ENCODE measurements around the gene BET1.
"Not testable (repeated sequence)": the region's sequence is repeated elsewhere in the genome, so short reads cannot be mapped to it uniquely, and the experiment has no call there.

Gene BET1, protein sequence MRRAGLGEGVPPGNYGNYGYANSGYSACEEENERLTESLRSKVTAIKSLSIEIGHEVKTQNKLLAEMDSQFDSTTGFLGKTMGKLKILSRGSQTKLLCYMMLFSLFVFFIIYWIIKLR

GRCh38 chr7:94004024-94004951 lies at the start of gene BET1:
TSS of gene BET1 (minus strand) at chr7:94004355. CDS start at chr7:94004216, 139 bp downstream.
- DNase-seq (ENCODE audit: low spot score): peak; percentile 98

DNA sequence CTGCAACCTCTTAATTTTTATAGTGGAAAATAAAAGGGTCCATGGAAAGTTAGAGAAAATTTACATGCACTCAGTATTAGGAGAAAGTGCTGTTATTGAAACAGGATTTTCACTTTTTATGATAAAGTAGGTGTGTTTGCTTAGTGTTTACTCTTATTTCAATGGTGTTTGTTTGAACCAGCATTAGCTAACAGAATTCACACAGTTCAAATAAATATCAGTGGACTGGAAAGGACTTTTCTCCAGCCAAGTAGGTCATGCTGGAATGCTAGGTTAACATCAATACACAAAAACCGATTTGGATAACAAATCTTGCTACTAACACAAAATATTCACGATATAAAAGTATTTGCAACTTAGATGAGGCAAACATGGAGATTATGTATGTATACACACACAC lies 49.4 kb upstream of the BET1 start:
- DNase-seq (ENCODE audit: low spot score): no peak

- DNase-seq (ENCODE audit: low spot score): no peak
These were observed 48.4 kb upstream of the BET1 start for GRCh38 chr7:94052398-94053180.

DNA sequence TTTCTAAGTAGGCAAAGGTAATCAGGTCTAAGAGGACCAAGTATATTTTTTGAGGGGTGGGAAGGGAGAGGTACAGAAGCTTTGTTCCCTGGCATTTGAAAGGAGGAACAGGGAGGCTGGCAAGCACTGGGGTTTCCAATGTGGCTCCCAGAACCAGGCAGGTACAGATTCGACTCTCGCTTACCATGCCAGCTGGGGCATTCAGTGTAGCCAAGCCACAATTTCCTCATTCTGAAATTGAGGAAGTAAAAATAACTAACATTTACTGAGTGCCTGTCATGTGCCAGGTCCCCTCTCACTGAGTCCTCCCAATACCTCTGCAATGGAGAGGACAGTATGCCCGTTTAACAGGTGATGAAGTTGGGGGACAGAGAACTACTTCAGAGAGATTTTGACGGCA lies 45.9 kb upstream of the BET1 start:
- no peak for DNase-seq (ENCODE audit: low spot score)

DNA sequence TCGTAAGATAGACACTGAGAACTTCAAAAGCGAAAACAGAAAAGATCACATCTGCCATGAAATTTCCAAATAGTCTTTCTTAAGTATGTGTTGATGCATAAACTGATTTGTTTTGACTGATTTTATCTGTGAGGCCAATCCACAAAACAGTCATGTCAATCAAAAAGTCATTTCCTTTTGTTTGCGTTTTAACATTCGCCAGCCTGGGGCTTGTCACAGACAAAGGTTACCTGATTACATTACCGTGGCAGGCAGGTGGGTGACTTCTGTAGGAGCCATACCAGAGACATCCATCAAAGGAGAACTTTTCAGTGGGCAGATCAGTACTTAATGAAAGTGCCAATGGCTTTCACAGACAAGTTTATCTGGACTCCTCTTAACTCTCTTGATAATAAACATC lies 45.5 kb upstream of the BET1 start:
- DNase-seq (ENCODE audit: low spot score): no peak

- DNase-seq (ENCODE audit: low spot score): no peak
These were observed 44.6 kb upstream of the BET1 start for GRCh38 chr7:94048755-94049154.

GRCh38 chr7:94047956-94048355 lies 43.8 kb upstream of the BET1 start:
- DNase-seq (ENCODE audit: low spot score): no peak

DNA sequence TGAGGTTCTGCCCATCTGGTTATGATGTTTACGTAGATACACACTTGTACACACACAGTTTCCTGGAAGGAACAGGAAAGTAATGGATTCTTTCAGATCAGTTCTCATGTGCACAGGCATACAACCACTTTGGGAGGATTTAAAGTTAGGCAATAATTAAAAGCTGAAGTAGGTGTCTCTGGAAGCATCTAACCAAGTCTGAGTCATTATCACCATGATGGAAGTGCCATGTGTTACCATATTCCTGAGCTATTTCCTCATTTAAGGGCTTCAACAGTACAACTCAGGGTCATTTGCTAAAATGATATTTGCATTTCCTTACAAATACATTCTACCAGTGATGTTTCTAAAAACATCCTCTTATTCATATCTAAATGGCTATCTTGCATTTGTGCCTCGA lies 41.4 kb upstream of the BET1 start:
- DNase-seq (ENCODE audit: low spot score): no peak

DNA sequence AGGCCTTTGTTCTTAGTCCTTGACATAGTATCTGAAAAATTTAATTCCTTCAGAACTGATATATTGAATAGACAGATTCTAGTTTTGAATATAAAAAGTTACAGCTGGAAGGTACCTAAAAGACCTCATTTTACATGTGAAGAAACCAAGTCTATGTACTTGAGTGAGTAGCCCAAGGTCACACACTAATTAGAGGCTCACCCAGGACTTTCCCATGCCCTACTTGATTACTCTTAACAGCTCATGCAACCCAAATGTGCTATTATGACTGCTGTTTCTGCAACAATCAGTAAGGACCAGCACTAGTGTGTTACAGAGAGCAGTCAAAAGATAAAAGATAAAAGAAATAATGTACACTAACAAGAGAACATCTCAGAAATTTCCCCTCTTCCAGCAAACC lies 40.7 kb upstream of the BET1 start:
- DNase-seq (ENCODE audit: low spot score): no peak

DNA sequence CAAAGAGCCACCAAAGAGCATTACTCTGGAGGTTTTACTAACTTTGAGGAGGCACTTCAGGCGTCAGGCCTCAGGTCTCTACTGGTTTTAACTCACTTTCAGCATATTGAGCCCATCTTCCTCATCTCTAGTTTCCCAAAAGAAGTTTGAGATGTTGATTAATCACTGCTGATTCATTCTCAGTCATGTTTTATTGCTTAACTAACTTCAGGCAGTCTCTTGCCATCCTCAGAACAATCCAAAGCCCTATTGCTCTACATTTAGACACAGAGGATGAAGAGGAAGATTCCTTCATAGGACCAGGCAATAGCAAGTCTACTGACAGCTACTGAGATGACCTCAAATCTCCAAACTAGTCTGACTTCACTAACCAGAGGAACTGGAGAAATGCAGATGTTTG lies 39.1 kb upstream of the BET1 start:
- no peak for DNase-seq (ENCODE audit: low spot score)

DNA sequence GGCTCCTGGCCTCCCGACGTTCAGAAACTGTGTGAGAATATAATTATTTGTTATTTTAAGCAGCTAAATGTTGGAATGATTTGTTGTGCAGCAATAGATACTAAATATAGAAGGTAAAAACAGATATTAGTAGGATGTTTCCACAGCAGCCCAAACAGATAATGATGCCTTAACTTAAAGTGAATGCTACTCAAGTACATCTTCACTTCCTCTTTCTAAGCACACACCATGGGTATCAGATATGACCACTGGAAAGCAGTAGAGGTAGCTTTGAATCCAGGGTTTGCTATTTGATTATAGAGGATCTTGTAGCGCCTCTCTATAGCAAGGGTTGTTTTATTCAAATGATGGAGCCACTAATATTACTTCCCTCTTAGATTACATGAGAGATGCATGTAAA lies 38.2 kb upstream of the BET1 start:
- no peak for DNase-seq (ENCODE audit: low spot score)

- DNase-seq (ENCODE audit: low spot score): no peak
These were observed 37.4 kb upstream of the BET1 start for GRCh38 chr7:94041529-94041928.

DNA sequence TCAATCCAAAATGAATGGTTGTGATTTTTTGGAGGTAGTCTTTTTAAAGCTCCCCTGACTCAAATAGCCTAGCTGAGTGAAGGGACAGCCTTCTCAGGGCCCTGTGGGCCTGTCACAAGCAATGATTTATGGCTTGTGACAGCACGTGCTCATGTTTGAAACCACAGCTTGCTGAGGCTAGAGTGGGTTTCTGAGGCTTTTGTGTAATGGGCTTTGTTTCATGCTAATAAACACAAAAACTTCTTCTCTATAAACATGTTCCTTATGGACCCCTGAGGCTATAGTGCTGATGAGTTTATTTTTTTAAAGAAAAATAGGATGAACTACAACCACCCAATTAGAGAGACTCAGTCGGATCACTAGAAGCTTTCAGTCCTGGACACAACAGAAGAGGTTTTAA lies 36.1 kb upstream of the BET1 start:
- no peak for DNase-seq (ENCODE audit: low spot score)

GRCh38 chr7:94039368-94040035 lies 35.3 kb upstream of the BET1 start:
- DNase-seq (ENCODE audit: low spot score): no peak

GRCh38 chr7:94031865-94032264 lies 27.7 kb upstream of the BET1 start:
- no peak for DNase-seq (ENCODE audit: low spot score)

DNA sequence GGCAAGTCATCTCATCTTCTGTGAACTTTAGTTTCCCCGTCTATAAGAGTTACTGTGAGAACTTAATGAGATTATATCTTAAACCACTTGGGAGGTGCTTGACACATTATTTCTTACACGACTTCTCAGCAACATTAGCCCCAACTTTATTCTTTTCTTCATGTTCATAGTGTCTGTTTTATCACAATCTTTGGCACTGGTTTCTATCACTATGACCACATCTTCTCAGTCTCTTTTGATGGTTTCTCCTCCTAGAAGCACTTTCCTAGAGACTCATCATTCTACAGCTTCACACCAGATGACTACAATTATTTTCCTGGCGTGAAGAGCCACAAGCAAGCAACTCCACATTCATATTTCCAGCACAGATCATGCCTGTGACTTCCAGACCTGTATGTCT lies 26.5 kb upstream of the BET1 start:
- no peak for DNase-seq (ENCODE audit: low spot score)

DNA sequence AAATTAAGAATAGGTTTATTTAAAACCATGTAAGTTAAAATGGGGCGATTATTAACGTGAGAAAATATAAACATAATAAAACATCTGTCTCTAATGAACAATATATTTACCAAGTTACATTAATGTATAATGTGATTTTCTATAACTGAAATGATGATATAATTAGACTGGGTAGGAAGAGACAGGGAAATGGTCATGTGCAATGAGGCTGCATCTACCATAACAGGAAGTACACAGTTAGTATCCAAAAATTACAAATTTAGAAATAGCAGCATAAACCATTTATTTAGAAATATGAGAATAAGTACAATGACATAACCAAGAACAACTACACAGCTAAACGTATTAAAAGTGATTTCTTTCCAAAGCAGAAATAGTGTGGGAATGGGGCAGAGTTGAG lies 25.8 kb upstream of the BET1 start:
- DNase-seq (ENCODE audit: low spot score): no peak

GRCh38 chr7:94028768-94029167 lies 24.6 kb upstream of the BET1 start:
- no peak for DNase-seq (ENCODE audit: low spot score)

DNA sequence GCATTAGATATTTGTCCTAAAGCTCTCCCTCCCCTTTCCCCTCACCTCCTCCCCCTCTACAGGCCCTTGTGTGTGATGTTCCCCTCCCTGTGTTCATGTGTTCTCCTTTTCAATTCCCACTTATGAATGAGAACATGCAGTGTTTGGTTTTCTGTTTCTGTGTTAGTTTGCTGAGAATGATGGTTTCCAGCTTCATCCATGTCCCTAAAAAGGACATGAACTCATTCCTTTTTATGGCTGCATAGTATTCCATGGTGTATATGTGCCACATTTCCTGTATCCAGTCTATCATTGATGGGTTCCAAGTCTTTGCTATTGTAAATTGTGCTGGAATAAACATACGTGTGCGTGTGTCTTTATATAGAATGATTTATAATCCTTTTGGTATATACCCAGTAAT lies 22.5 kb upstream of the BET1 start:
- not testable (repeated sequence) for DNase-seq (ENCODE audit: low spot score)

DNA sequence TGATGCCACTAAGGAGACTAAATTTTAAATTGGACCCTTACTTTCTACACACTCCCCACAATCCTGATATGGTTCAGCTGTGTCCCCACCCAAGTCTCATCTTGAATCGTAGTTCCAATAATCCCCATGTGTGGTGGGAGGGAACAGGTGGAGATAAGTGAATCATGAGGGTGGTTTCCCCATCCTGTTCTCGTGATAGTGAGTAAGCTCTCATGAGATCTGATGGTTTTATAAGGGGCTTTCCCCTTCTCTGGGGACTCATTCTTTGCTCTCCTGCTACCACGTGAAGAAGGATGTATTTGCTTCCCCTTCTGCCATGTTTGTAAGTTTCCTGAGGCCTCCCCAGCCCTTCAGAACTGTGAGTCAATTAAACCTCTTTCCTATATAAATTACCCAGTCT lies 18.4 kb upstream of the BET1 start:
- DNase-seq (ENCODE audit: low spot score): no peak

- no peak for DNase-seq (ENCODE audit: low spot score)
These were observed 12.6 kb upstream of the BET1 start for GRCh38 chr7:94016786-94017185.

GRCh38 chr7:94015538-94015937 lies 11.4 kb upstream of the BET1 start:
- DNase-seq (ENCODE audit: low spot score): no peak

- no peak for DNase-seq (ENCODE audit: low spot score)
These were observed 8.6 kb upstream of the BET1 start for GRCh38 chr7:94012746-94013145.

Data from hematopoietic multipotent progenitor cell treated with erythropoietin and hydrocortisone succinate and interleukin-3 and kit ligand, for 17 days (in vitro differentiated cells).